ENCODE measurements around the gene TEKT3.

TEKT3 gene

DNA sequence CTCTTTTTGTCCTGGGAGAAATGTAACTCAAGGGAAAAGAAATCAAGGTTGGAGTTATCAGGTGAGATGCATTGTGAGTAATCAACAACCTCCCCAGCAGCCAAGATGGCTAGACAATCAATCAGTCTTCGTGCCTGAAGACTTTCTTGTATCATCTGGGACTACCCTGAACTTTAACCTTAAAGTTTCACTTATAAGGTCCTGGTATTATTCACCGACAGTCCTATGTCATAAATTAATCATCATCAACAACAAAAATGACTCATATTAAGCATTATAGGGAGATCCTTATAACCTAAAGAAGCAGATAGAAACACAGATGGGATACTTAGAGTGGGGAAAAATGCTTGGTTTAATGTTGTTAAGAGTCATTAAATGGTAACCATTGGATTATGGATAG is 7.7 kb upstream of the TEKT3 start:
- TF ChIP-seq, protein P1, sequence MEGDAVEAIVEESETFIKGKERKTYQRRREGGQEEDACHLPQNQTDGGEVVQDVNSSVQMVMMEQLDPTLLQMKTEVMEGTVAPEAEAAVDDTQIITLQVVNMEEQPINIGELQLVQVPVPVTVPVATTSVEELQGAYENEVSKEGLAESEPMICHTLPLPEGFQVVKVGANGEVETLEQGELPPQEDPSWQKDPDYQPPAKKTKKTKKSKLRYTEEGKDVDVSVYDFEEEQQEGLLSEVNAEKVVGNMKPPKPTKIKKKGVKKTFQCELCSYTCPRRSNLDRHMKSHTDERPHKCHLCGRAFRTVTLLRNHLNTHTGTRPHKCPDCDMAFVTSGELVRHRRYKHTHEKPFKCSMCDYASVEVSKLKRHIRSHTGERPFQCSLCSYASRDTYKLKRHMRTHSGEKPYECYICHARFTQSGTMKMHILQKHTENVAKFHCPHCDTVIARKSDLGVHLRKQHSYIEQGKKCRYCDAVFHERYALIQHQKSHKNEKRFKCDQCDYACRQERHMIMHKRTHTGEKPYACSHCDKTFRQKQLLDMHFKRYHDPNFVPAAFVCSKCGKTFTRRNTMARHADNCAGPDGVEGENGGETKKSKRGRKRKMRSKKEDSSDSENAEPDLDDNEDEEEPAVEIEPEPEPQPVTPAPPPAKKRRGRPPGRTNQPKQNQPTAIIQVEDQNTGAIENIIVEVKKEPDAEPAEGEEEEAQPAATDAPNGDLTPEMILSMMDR (IDR thresholded peaks at IDR 0.05): no peak

DNA sequence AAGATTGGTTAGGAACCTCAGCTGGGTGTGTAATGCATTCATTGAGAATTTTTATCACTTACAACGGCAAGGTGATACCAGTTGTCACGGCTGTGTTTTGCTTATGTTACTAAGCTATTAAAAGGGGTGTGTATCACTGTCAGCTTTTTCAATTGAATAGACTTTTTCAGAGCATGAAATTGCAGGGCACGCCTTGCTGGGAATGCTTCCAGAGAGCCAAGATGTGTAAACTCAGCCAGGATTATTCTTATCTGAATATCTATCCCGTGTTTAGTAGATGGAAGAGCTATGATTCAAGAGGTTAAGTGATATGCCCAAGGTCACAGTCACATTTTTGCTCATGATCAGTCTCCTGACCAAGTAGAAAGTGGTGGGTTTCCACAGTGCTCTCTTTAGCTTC is 6.6 kb upstream of the TEKT3 start:
- TF ChIP-seq, protein P1 (IDR thresholded peaks at IDR 0.05): no peak

DNA sequence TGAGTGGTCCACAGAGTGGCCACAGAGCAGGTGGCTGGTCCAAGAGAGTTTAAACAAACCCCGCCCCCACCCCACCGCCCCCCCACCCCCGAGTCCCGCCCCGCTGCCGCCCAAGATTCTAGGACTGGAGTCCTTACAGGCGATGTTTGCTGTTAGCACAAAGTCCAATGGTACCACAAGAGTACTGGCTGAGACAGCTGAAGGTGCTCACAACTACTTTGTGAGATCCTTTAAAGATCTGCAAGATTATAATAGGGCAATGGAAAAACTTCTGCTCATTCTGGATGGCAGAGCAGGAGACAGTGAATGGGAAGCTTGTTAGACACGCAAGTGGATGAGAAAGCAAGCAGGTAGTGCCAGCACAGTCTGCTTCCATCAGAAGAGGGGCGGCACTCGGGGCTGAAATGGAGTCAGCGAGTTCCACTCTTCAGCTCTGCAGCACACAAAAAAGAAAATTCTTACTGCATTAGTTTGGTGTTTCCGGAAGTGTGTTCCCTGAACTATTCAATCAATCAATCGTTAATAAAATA is 4.7 kb upstream of the TEKT3 start:
- TF ChIP-seq, protein P1 (IDR thresholded peaks at IDR 0.05): no peak

GRCh38 chr17:15343749-15344148 is 2.4 kb upstream of the TEKT3 start:
- TF ChIP-seq, protein P1 (IDR thresholded peaks at IDR 0.05): no peak

DNA sequence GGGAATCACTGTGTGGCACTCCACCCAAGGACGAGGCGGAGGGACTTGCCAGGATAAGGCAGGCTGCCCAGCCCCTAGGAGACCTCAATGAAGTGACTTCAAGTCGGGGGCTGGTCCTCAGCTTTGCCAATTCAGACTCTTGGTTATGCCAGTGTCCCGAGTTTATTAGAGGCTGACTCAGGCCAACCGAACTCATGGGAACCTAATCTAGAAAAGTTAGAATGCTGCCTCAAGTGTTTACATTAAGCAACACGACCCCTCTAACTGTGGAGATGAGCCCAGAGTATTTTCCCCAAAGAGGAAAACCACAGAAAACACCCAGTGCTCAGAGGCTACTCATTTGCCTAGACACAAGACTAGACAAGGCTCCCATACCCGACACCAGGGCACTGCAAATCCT is 1.1 kb upstream of the TEKT3 start:
- TF ChIP-seq, protein P1 (IDR thresholded peaks at IDR 0.05): no peak

GRCh38 chr17:15341966-15342365 is 569 bp upstream of the TEKT3 start:
- TF ChIP-seq, protein P1 (IDR thresholded peaks at IDR 0.05): no peak

DNA sequence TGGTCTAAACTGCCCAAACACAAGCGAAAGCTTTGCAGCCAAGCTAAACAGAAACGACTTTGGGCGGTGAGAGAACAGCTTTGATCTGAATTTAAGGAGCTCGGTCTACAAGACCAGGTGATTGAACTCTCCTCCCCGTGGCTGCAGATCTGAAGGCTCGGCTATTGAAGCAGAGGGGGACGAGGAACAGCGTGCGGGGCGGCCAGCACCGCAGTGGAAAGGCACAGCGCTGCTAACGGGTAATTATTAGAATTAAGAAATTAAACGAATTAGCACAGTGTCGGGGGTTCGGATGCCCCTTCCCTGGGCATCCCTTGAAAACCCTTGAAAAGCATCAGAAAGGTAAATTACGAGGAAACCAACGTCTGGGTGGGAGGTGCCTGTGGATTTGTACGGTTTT is 431 bp downstream of the TEKT3 start:
- TF ChIP-seq, protein P1 (IDR thresholded peaks at IDR 0.05): no peak

- TF ChIP-seq, protein P1 (IDR thresholded peaks at IDR 0.05): no peak
These were observed 6.0 kb downstream of the TEKT3 start for GRCh38 chr17:15335446-15335845.

All from LNCAP (cell line).